ENCODE results near the gene TRABD2B. TPM values are rescaled to one million over a fixed set of nuclear protein-coding genes. Genes with fewer than 3 reads are reported as not detected.

TRABD2B gene
- total and polyA plus RNA-seq, 2 of the 13 experiments (the other 11 are each of a cell fraction or from before 2014, with no cell fraction given): 0.04 TPM; not detected in 1

DNA sequence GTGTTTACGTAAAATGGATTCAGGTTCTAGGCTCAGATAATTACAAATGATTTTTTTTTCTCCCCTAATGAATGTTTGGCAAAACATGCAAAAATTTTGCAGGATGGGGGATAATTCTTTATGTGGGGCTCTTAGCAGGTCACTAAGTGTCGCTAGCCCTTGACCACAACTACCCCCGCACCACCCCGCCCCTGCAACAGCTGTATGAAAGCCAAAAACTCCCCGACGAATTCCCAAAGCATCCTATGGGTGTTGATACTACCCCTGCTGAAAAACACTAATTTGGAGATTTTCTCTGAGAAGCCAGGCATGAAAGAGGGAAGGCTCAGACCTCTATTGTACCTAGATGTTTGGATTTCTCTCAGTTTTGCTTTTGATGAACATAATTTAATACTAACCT is 243.0 kb downstream of the TRABD2B start:
- Histone ChIP-seq H3K79me2 (ENCODE audit: insufficient read depth, low read length) (no peaks in the 10 kb centered on the region), H3K9ac (ENCODE audit: insufficient read depth, low read depth, low read length) (no peak overlapping the region), H3K9me3 (ENCODE audit: low read length) (no peaks in the 10 kb centered on the region), H3K4me3 (replicated peaks in 1 of 3; ENCODE audit: insufficient read depth in 1 of 3, low read depth in 2 of 3, low read length in 3 of 3) (no peak overlapping the region), H3K4me1 (ENCODE audit: insufficient read depth, low read length) (no peaks in the 10 kb centered on the region), H3K4me2 (ENCODE audit: low read depth, low read length) (no peak overlapping the region), H3K27me3 (ENCODE audit: control insufficient read depth in 1 of 2, insufficient read depth in 2 of 2, low read length in 2 of 2) (peaks cover 4 to 26% of the 10 kb centered on the region in 2 experiments; a peak in 4 of 5 replicates), H3K36me3 (replicated peaks in 1 of 2; ENCODE audit: control insufficient read depth in 1 of 2, insufficient read depth in 2 of 2, low read length in 2 of 2) (no peaks in the 10 kb centered on the region), H4K20me1 (ENCODE audit: insufficient read depth, low read length) (no peaks in the 10 kb centered on the region), H3K27ac (ENCODE audit: extremely low read length, insufficient read depth, low read length) (no peak overlapping the region), H2AFZ (ENCODE audit: low read length) (no peak overlapping the region)
- FAIRE-seq: no peak
- 27% methylated on average over 6 of the region's 6 CpGs for WGBS (ENCODE audit: low lambda C conversion rate)
- ATAC-seq: no peak
- intact Hi-C loops (cut with micrococcal nuclease; ENCODE audit: unreplicated experiment) (no loop called here), in situ Hi-C loops (cut with HindIII; ENCODE audit: extremely low pct_ligation_motif_present, low pct_unique_long_range_greater_than_20kb) (no loop called here)
- BruUV-seq (replicated peaks): no TSS peak
- ChIA-PET CTCF (ENCODE audit: low intra/inter-chr PET ratio, low total read pairs) (no interaction called here), POLR2A (no interaction called here)
- DNase-seq (ENCODE audit: low spot score): no peak
- no peak for TF ChIP-seq IKZF4 (CRISPR knock-in tag; IDR thresholded peaks at IDR 0.05; ENCODE audit: borderline replicate concordance, low read depth, not compliant biosample characterization)
- no peak for TF ChIP-seq ZKSCAN8 (CRISPR knock-in tag; IDR thresholded peaks at IDR 0.05; ENCODE audit: borderline replicate concordance)
- no peak for TF ChIP-seq ZNF124 (CRISPR knock-in tag; IDR thresholded peaks at IDR 0.05)
- TF ChIP-seq PRMT3 (CRISPR knock-in tag; IDR thresholded peaks at IDR 0.05; ENCODE audit: borderline replicate concordance, low read depth): no peak
- no peak for TF ChIP-seq TGIF2 (CRISPR knock-in tag; IDR thresholded peaks at IDR 0.05)
- TF ChIP-seq, protein P1, sequence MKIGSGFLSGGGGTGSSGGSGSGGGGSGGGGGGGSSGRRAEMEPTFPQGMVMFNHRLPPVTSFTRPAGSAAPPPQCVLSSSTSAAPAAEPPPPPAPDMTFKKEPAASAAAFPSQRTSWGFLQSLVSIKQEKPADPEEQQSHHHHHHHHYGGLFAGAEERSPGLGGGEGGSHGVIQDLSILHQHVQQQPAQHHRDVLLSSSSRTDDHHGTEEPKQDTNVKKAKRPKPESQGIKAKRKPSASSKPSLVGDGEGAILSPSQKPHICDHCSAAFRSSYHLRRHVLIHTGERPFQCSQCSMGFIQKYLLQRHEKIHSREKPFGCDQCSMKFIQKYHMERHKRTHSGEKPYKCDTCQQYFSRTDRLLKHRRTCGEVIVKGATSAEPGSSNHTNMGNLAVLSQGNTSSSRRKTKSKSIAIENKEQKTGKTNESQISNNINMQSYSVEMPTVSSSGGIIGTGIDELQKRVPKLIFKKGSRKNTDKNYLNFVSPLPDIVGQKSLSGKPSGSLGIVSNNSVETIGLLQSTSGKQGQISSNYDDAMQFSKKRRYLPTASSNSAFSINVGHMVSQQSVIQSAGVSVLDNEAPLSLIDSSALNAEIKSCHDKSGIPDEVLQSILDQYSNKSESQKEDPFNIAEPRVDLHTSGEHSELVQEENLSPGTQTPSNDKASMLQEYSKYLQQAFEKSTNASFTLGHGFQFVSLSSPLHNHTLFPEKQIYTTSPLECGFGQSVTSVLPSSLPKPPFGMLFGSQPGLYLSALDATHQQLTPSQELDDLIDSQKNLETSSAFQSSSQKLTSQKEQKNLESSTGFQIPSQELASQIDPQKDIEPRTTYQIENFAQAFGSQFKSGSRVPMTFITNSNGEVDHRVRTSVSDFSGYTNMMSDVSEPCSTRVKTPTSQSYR (CRISPR knock-in tag; IDR thresholded peaks at IDR 0.05; ENCODE audit: borderline replicate concordance): no peak
- no peak for TF ChIP-seq XRCC5 (optimal IDR thresholded peaks at IDR 0.05; ENCODE audit: low read length)
- no peak for TF ChIP-seq ZFP62 (CRISPR knock-in tag; IDR thresholded peaks at IDR 0.05)
- TF ChIP-seq KLF12 (CRISPR knock-in tag; IDR thresholded peaks at IDR 0.05; ENCODE audit: borderline replicate concordance): no peak
- TF ChIP-seq IKZF1 (IDR thresholded peaks at IDR 0.05): no peak
- no peak for TF ChIP-seq ZNF550 (CRISPR knock-in tag; IDR thresholded peaks at IDR 0.05; ENCODE audit: borderline replicate concordance)
- TF ChIP-seq, protein P2, sequence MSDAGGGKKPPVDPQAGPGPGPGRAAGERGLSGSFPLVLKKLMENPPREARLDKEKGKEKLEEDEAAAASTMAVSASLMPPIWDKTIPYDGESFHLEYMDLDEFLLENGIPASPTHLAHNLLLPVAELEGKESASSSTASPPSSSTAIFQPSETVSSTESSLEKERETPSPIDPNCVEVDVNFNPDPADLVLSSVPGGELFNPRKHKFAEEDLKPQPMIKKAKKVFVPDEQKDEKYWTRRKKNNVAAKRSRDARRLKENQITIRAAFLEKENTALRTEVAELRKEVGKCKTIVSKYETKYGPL (CRISPR knock-in tag; IDR thresholded peaks at IDR 0.05): no peak
- TF ChIP-seq PHF21A (CRISPR knock-in tag; IDR thresholded peaks at IDR 0.05): no peak
- TF ChIP-seq, protein P3, sequence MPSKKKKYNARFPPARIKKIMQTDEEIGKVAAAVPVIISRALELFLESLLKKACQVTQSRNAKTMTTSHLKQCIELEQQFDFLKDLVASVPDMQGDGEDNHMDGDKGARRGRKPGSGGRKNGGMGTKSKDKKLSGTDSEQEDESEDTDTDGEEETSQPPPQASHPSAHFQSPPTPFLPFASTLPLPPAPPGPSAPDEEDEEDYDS (CRISPR knock-in tag; IDR thresholded peaks at IDR 0.05): no peak
- TF ChIP-seq TBL1XR1 (IDR thresholded peaks at IDR 0.05; ENCODE audit: borderline replicate concordance, low read length, partially characterized antibody): no peak
- no peak for TF ChIP-seq NFRKB (IDR thresholded peaks at IDR 0.05)
- no peak for TF ChIP-seq TP53 (CRISPR knock-in tag; conservative IDR thresholded peaks at IDR 0.05)
- no peak for TF ChIP-seq ZNF382 (CRISPR knock-in tag; IDR thresholded peaks at IDR 0.05; ENCODE audit: borderline replicate concordance)
- TF ChIP-seq, protein P4, sequence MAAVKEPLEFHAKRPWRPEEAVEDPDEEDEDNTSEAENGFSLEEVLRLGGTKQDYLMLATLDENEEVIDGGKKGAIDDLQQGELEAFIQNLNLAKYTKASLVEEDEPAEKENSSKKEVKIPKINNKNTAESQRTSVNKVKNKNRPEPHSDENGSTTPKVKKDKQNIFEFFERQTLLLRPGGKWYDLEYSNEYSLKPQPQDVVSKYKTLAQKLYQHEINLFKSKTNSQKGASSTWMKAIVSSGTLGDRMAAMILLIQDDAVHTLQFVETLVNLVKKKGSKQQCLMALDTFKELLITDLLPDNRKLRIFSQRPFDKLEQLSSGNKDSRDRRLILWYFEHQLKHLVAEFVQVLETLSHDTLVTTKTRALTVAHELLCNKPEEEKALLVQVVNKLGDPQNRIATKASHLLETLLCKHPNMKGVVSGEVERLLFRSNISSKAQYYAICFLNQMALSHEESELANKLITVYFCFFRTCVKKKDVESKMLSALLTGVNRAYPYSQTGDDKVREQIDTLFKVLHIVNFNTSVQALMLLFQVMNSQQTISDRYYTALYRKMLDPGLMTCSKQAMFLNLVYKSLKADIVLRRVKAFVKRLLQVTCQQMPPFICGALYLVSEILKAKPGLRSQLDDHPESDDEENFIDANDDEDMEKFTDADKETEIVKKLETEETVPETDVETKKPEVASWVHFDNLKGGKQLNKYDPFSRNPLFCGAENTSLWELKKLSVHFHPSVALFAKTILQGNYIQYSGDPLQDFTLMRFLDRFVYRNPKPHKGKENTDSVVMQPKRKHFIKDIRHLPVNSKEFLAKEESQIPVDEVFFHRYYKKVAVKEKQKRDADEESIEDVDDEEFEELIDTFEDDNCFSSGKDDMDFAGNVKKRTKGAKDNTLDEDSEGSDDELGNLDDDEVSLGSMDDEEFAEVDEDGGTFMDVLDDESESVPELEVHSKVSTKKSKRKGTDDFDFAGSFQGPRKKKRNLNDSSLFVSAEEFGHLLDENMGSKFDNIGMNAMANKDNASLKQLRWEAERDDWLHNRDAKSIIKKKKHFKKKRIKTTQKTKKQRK (IDR thresholded peaks at IDR 0.05; ENCODE audit: low read length): no peak
